Measurements from ENCODE around the gene UHRF1. TPM values are rescaled to one million over a fixed set of nuclear protein-coding genes. Genes with fewer than 3 reads are reported as not detected.

UHRF1 gene
- total RNA-seq, 2 experiments from 2014 or later: 126 to 151 TPM

DNA sequence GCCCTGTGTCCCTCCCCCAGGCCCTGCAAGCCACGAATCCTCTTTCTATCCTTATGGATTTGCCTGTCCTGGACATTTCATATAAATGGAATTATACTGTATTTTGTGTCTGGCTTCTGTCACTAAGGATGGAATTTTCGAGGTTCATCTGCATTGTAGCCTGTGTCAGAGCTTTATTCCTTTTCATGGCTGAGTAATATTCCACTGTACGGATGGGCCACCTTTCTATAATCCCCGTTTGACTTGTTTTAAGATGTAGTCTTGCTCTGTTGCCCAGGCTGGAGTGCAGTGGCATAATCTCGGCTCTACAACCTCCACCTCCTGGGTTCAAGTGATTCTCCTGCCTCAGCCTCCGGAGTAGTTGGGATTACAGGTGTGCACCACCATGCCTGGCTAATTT is 55.8 kb downstream of the UHRF1 start:
- Mint-ChIP-seq H3K4me3 (no peak overlapping the region), H3K9me3 (ENCODE audit: low read depth) (no peaks in the 10 kb centered on the region), H3K36me3 (ENCODE audit: low read depth) (peaks cover 30% of the 10 kb centered on the region), H3K27ac (no peak overlapping the region), H3K27me3 (no peaks in the 10 kb centered on the region), H3K4me1 (peaks cover 13% of the 10 kb centered on the region)
- ATAC-seq (no peak), DNase-seq (no peak)
- intact Hi-C loops (cut with DNase I, micrococcal nuclease): loop anchor here (5.0 kb wide), 2 partner anchors 243 to 1688 kb away; partner anchors contain the start of gene DPP9 (in 1 of the 2)
- CTCF ChIA-PET: interaction anchor here (0.5 kb wide), 1 partner anchor 154 kb away, joined by 5 read pairs; no protein-coding TSS in a partner anchor
- POLR2A ChIA-PET: no interaction called here

DNA sequence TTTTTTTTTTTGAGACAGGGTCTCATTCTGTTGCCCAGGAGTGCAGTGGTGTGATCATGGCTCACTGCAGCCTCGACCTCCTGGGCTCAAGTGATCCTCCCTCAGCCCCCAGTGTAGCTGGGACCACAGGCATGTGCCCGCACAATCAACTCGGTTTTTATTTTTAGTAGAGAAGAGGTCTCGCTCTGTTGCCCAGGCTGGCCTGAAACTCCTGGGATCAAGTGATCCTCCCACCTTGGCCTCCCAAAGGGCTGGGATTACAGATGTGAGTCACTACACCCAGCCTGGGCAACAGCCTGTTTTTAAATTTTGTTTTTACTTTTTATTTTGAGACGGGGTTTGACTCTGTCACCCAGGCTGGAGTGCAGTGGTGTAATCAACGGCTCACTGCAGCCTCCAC is 57.3 kb downstream of the UHRF1 start:
- no peak overlapping the region for H3K27ac Mint-ChIP-seq
- POLR2A ChIA-PET: no interaction called here
- intact Hi-C loops (cut with DNase I, micrococcal nuclease): loop anchor here (5.0 kb wide), 2 partner anchors 244 to 1689 kb away; partner anchors contain the start of gene DPP9 (in 1 of the 2)
- ATAC-seq: no peak
- no peak overlapping the region for H3K4me3 Mint-ChIP-seq
- no peaks in the 10 kb centered on the region for H3K27me3 Mint-ChIP-seq
- H3K4me1 Mint-ChIP-seq: peaks cover 27% of the 10 kb centered on the region
- no peaks in the 10 kb centered on the region for H3K9me3 Mint-ChIP-seq (ENCODE audit: low read depth)
- CTCF ChIA-PET: interaction anchor here (0.6 to 0.9 kb wide), 2 partner anchors 175 to 229 kb away, joined by 3 read pairs; partner anchors contain the start of gene FEM1A
- DNase-seq: no peak
- H3K36me3 Mint-ChIP-seq (ENCODE audit: low read depth): peaks cover 26% of the 10 kb centered on the region

DNA sequence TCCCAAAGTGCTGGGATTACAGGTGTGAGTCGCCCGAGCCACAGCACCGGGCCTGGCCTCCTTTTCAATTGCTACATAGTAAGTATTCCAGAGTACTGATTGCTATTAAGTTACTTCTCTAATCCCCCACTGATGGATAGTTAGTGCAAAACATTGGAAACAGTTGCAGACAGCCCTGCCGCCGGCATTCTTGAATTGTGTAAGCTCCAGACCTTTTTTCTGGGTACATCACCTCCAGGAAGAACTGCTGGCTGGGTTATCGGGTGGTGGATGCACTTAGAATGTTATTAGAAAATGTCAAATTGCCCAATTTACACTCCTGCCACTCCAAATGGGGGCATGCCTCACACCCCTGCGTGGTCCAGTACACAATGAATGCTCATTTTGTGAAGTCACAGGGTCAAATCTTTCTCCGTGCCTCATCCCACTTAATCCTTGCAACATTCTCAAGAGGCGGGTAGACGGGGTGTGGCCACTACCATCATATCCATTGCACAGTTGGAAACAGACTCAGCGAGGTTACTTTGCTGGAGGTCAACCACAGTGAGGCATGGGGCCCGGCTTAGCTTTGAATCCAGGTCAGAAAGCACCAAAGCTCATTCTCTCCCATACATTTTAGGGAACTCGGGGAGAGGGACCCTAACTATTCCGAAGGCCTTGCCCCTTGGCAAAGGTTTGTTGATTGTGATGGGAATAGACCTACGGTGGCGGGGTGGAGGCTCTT is 58.6 kb downstream of the UHRF1 start:
- ATAC-seq: no peak
- Mint-ChIP-seq H3K4me3 (peak overlapping the region; percentile 60), H3K27me3 (no peaks in the 10 kb centered on the region), H3K36me3 (ENCODE audit: low read depth) (peaks cover 17% of the 10 kb centered on the region), H3K9me3 (ENCODE audit: low read depth) (no peaks in the 10 kb centered on the region), H3K27ac (peak overlapping the region; percentile 90), H3K4me1 (peaks cover 30% of the 10 kb centered on the region)
- intact Hi-C loops (cut with DNase I, micrococcal nuclease): loop anchor here (1.0 to 5.0 kb wide), 17 partner anchors 57 to 1691 kb away; partner anchors contain the start of genes DPP9 (in 2 of the 2), FEM1A (in 2 of the 2), DUS3L (in 1 of the 2) and MPND (in 1 of the 2)
- ChIA-PET CTCF (interaction anchor here (0.9 to 2.2 kb wide), 3 partner anchors 95 to 176 kb away, joined by 3 to 7 read pairs (median 4); partner anchors contain the start of gene FEM1A), POLR2A (interaction anchor here (0.9 to 1.4 kb wide), 6 partner anchors 40 to 860 kb away, joined by 3 to 9 read pairs (median 4); partner anchors contain the start of genes FEM1A and PLIN3)
- DNase-seq: no peak

DNA sequence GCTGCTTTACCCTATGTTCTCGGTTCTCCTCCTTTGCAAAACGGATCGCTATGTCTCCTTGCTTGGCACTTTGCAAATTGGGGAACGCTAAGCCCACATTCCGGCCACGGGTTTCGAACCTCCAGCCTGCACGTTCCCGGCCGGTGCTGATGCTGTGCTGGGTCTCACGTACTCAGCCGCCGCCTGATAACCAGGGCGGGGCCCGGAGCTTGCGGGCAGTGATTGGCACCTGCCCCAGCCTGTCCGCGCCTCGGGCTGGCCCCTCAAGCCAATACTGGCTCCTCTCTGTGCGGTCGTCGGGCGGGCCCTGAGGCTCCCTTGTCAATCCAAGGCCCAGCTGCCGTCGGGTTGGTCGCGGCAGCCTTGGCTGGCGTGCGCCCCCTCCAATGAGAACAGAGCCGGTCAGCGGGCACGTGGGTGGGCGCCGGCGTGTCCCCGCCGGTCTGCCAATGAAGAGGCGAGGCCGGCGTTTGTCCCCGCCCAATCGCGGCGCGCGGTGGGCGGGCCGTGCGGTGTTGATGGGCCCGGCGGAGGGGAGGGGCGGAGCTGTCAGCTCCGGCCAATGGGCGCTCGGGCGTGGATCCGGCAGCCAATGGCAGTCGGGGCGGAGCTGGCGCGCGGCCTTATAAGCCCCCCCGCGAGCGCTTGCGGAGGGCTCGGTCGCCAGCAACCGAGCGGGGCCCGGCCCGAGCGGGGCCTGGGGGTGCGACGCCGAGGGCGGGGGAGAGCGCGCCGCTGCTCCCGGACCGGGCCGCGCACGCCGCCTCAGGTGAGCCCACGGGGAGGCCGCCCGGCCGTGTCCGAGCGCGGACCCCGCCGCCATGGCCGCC is 59.4 kb downstream of the UHRF1 start, which contains the start of gene KDM4B:
Gene KDM4B, plus strand, starts transcription at position 652 of the 830 bp plus-strand sequence. CDS start 63,778 bp downstream, outside the sequence.
- intact Hi-C loops (cut with DNase I, micrococcal nuclease): loop anchor here (1.0 to 5.0 kb wide), 18 partner anchors 58 to 1691 kb away; partner anchors contain the start of genes DPP9 (in 2 of the 2), FEM1A (in 2 of the 2), DUS3L (in 1 of the 2) and MICOS13 (in 1 of the 2)
- Mint-ChIP-seq H3K4me1 (peaks cover 30% of the 10 kb centered on the region), H3K27ac (peak within 1 kb of the TSS; percentile 90), H3K36me3 (ENCODE audit: low read depth) (peaks cover 14% of the 10 kb centered on the region), H3K27me3 (no peaks in the 10 kb centered on the region), H3K4me3 (peak within 1 kb of the TSS; percentile 91), H3K9me3 (ENCODE audit: low read depth) (no peaks in the 10 kb centered on the region)
- ATAC-seq (peak; percentile 96), DNase-seq (peak; percentile 100)
- ChIA-PET POLR2A (interaction anchor here (0.7 to 1.4 kb wide), 9 partner anchors 16 to 859 kb away, joined by 3 to 9 read pairs (median 3); partner anchors contain the start of genes FEM1A and PLIN3), CTCF (interaction anchor here (1.0 to 2.2 kb wide), 3 partner anchors 33 to 159 kb away, joined by 3 to 7 read pairs (median 4); no protein-coding TSS in a partner anchor)

DNA sequence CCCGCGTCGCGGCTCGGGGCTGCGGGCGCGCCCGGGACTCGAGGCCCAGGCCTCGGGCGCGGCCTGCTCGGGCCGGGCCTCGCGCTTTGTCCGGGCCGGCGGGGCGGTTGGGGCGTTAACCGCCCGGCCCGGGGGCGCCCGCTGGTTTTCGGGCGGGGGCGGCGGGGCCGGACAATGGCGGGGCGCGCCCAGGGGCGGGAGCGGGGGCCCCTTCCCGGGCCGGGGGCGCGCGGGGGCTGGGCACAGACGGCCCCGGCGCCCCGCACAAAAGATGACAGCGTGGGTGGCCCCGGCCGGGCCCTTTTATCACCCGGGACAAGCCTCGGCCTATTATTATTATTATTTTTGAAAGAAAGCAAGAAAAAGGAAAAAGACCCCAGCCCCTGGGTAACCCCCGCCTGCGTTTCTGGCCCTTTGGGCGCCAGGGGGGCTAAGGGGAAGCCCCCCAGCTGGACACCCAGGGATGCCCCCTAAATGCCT is 60.0 kb downstream of the UHRF1 start:
- POLR2A ChIA-PET: interaction anchor here (0.7 to 1.4 kb wide), 7 partner anchors 16 to 858 kb away, joined by 3 to 9 read pairs (median 3); no protein-coding TSS in a partner anchor
- peaks cover 30% of the 10 kb centered on the region for H3K4me1 Mint-ChIP-seq
- H3K27me3 Mint-ChIP-seq: no peaks in the 10 kb centered on the region
- CTCF ChIA-PET: interaction anchor here (1.0 to 1.4 kb wide), 2 partner anchors 32 to 96 kb away, joined by 3 to 4 read pairs; no protein-coding TSS in a partner anchor
- no peak for DNase-seq
- intact Hi-C loops (cut with DNase I, micrococcal nuclease): loop anchor here (1.0 to 5.0 kb wide), 11 partner anchors 59 to 1692 kb away; partner anchors contain the start of genes DPP9 (in 1 of the 2), DUS3L (in 1 of the 2), FEM1A (in 1 of the 2) and MICOS13 (in 1 of the 2)
- ATAC-seq: no peak
- peak overlapping the region; percentile 84 for H3K27ac Mint-ChIP-seq
- peak overlapping the region; percentile 91 for H3K4me3 Mint-ChIP-seq
- H3K36me3 Mint-ChIP-seq (ENCODE audit: low read depth): peaks cover 11% of the 10 kb centered on the region
- no peaks in the 10 kb centered on the region for H3K9me3 Mint-ChIP-seq (ENCODE audit: low read depth)

DNA sequence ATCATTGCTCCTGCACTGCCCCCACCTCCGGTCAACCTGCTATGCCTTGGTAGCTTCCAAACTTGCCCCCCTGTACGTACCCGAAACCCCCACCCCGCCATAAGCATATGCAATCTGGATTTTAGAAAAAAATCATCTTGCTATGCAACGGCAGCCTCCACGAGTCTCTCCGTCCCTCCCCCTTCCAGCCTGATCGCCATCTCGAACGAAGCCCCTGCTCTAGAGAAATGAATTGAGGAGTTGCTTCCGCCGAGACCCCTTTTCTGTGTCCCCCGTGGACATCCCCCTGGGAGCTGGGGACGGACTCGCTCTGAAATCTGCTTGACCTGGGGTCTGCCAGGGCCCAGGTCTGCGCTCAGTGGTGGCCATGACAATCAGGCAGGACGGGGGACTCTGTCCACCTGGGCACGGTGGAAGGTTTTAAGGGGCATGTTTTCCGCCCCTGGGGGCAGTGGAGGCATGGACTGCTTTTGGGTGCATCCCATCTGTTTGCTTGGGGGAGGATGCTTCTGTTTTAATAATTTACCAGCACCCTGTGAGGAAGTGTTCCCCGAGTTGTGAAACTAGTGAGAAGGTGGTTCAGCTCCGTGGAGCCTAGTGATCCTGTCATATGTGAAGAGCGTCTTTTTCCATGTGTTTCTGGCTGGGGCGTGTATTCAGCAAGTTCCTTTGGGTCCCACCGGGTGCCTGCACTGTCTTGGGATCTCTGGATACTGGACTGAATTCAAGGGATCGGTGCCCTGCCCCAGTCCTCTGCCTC is 60.7 kb downstream of the UHRF1 start:
- Mint-ChIP-seq H3K27ac (peak overlapping the region; percentile 84), H3K9me3 (ENCODE audit: low read depth) (no peaks in the 10 kb centered on the region), H3K4me1 (peaks cover 33% of the 10 kb centered on the region), H3K27me3 (no peaks in the 10 kb centered on the region), H3K4me3 (peak overlapping the region; percentile 91), H3K36me3 (ENCODE audit: low read depth) (peaks cover 12% of the 10 kb centered on the region)
- DNase-seq (peak; percentile 35), ATAC-seq (no peak)
- ChIA-PET CTCF (no interaction called here), POLR2A (no interaction called here)
- intact Hi-C loops (cut with DNase I, micrococcal nuclease): loop anchor here (1.0 to 5.0 kb wide), 11 partner anchors 59 to 1693 kb away; partner anchors contain the start of genes DPP9 (in 1 of the 2), DUS3L (in 1 of the 2), FEM1A (in 1 of the 2) and MICOS13 (in 1 of the 2)

DNA sequence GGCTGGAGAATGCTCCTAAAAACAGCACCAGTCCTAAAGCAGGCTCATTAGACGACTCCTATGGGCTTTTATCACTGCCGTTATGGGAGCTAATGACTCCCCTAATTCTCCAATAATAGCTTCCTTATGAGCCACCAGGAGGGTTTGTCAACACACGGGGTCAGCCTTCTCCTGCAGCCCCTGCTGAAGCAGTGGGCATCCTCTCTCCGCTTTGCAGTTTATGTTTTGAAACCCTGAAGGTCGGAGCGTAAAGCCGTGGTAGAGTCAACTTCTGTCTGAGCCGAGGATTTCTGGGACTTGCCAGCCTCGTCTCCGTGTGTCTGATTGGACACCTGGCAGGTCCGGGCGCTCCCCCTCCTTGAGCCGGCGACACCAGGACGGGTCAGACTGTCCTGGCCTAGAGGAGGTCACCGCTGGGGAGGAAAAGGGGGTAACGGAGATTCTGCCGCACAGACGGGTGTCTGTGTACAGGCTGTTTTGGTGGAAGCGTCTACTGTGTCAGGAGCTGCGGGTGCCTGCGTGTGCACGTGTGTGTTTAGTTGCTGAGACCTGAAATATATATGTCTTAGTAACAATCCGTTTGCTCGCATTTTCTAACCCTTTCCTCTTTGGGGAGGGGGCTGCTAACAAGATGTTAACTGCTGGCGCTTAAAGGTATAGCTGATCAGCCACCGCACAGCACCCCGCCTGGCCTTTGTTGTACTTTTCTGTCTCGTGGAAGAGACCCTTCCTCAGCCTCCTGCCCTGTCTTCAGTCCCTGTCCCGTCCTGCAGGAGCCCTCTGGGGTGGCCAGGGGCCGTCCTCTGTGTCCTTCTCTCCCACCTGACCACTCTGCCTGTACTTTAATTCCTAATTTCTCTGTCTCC is 61.5 kb downstream of the UHRF1 start:
- intact Hi-C loops (cut with DNase I, micrococcal nuclease): no loop called here
- Mint-ChIP-seq H3K36me3 (ENCODE audit: low read depth) (peaks cover 9% of the 10 kb centered on the region), H3K4me1 (peaks cover 36% of the 10 kb centered on the region), H3K27ac (peak overlapping the region; percentile 5), H3K4me3 (peak overlapping the region; percentile 91), H3K27me3 (no peaks in the 10 kb centered on the region), H3K9me3 (ENCODE audit: low read depth) (no peaks in the 10 kb centered on the region)
- DNase-seq: peak; percentile 21
- ChIA-PET CTCF (interaction anchor here (1.1 kb wide), 1 partner anchor 161 kb away, joined by 3 read pairs; no protein-coding TSS in a partner anchor), POLR2A (no interaction called here)
- no peak for ATAC-seq

DNA sequence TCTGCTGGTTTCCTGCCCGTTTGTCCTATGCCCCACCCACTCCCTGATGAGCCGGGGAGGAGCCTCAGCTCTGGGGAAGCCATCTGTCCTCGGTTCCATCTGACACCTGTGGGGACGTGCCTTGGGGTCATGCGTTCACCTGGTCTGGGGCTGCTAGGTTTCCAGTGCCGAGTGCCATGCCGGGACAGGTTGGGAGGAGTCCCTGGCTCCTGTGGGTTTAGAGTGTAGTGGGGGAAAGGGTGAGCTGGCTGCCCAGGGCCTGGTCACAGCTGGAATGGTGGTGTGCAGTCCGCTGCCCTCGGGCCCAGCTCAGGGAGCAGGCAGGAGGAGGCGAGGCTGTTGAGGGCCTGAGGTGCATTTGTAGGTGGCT is 62.1 kb downstream of the UHRF1 start:
- Mint-ChIP-seq H3K36me3 (ENCODE audit: low read depth) (peaks cover 6% of the 10 kb centered on the region), H3K9me3 (ENCODE audit: low read depth) (no peaks in the 10 kb centered on the region), H3K4me1 (peaks cover 36% of the 10 kb centered on the region), H3K27ac (peak overlapping the region; percentile 5), H3K27me3 (no peaks in the 10 kb centered on the region), H3K4me3 (peak overlapping the region; percentile 91)
- DNase-seq (peak; percentile 58), ATAC-seq (no peak)
- POLR2A ChIA-PET: no interaction called here
- CTCF ChIA-PET: interaction anchor here (1.1 to 1.2 kb wide), 2 partner anchors 59 to 162 kb away, joined by 3 to 7 read pairs; no protein-coding TSS in a partner anchor
- intact Hi-C loops (cut with DNase I, micrococcal nuclease): no loop called here

DNA sequence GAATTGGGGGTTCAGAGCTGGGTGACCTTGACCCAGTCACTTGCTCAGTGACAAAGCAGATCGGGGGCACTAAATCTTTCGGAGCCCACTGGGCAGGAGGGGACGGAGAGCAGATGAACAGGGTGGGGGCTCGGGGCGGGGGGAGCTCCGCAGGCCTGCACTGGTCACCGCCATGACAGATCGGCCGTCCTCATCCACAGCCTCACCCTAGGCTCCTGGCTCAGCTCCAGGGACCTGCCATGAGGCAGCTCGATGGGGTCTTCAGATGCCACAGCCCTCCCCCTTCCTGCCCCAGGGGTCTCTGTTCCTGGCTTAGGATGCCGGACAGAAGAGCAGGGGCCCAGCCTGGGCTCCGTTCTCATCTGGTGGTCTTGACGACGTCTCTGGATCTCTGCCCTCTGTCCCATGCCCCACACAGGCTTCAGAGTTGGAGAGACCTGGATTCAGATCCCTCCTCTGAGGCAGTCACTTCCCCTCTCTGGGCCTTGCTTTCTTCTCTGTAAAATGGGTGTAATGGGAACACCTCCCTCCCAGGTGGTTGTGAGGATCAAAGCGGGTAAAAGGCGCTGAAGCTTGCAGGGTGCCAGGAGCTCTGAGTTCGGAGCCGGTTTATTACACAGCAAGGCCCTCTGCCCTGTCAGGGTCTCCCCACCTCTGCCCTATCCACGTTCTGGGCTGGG is 62.7 kb downstream of the UHRF1 start:
- no peaks in the 10 kb centered on the region for H3K27me3 Mint-ChIP-seq
- no peak for DNase-seq
- no peak overlapping the region for H3K27ac Mint-ChIP-seq
- H3K36me3 Mint-ChIP-seq (ENCODE audit: low read depth): peaks cover 7% of the 10 kb centered on the region
- ChIA-PET POLR2A (interaction anchor here (0.6 kb wide), 1 partner anchor 114 kb away, joined by 7 read pairs; no protein-coding TSS in a partner anchor), CTCF (interaction anchor here (0.6 to 1.2 kb wide), 2 partner anchors 57 to 58 kb away, joined by 3 to 7 read pairs; no protein-coding TSS in a partner anchor)
- peaks cover 37% of the 10 kb centered on the region for H3K4me1 Mint-ChIP-seq
- intact Hi-C loops (cut with DNase I, micrococcal nuclease): no loop called here
- H3K9me3 Mint-ChIP-seq (ENCODE audit: low read depth): no peaks in the 10 kb centered on the region
- peak overlapping the region; percentile 91 for H3K4me3 Mint-ChIP-seq
- no peak for ATAC-seq
